Vagina (tissue), 2 donors: Measurements from ENCODE around the gene MYCN.

Experiments
- CTCF ChIP-seq, 3 experiments: fragments of 450-650 bp in 2 of 3; fragments of 200-600 bp in 1 of 3; sonication (generic) in 1 of 3; IDR thresholded peaks; one replicate each; pipeline ENCODE4 v1.5.1; 2017 to 2019; ENCODE audit warnings: antibody characterized with exemption in 3 of 3, mild to moderate bottlenecking in 2 of 3, moderate library complexity in 2 of 3
- POLR2A ChIP-seq, 2 donors: fragments of 450-650 bp; IDR thresholded peaks; one replicate each; pipeline ENCODE4 v1.6.1; 2017; ENCODE audit warnings: antibody characterized with exemption in 2 of 2, mild to moderate bottlenecking in 2 of 2, moderate library complexity in 2 of 2

GRCh38 chr2:15955232-15955988 lies 15.1 kb downstream of the MYCN start:
- no peak for TF ChIP-seq CTCF (IDR thresholded peaks at IDR 0.05)
- no peak for TF ChIP-seq POLR2A (IDR thresholded peaks at IDR 0.05)
